ENCODE measurements around the gene SRA1.

The SRA1 gene

DNA sequence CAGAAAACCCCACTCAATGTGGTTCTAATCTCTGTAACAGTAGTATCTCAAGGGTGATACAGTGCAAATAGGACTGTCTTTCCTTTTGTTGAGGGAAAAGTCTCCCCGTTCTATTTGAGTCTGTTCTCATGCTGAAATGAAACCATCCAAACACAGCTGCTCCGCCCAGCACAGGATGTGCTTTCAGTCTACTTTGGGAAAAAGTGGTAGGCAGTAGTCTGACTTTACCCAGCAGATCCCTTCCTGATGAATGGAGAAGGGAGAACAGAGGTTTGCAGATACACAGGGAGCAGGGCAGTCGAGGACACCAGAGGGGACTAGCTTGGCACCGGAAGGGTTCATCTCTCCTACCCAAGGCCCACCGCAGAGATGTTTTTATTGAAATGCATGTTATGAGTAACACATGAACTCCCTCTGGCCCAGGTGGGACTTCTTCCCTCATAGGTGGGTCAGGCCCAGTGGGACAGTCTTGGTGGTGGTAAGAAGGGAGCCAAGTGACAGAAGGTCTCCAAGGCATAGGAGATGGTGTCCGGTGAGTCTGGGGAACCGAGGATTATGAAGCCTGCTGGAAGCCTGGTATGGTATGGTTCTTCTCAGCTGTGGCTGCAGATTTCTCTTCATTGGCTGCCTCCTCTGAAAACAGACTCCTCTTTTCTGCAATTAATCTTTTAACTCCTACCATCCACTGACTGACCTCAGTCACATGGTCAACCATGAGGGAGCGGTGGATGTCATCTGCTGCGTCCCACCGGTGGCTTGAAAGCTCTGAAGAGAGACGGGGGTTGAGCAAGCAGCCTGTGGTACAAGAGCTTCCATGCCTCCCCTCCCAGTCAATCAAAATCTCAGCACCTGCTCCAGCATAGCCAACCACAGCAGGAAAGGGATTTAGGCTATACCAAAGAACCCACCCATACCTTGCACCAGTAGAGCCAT is 6.9 kb downstream of the SRA1 start:
- no peak for DNase-seq (ENCODE audit: low read depth)

- DNase-seq (ENCODE audit: low read depth) = peak; percentile 53
Observed at GRCh38 chr5:140549237-140550144, 7.8 kb downstream of the SRA1 start.

DNA sequence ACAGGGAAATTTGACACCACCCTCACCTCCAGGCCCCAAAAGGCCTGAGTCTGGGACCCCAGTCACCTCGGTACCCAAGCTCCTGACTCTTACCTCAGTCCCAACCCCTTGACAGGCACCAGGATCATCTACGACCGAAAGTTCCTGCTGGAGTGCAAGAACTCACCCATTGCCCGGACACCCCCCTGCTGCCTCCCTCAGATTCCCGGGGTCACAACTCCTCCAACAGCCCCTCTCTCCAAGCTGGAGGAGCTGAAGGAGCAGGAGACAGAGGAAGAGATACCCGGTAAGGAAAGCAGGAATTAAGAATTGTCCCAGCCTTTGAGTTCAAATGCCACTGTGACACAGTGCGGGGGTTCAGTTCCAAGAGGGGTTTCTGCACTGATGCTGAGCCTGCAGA is 8.5 kb downstream of the SRA1 start:
- DNase-seq (ENCODE audit: low read depth) = no peak

DNA sequence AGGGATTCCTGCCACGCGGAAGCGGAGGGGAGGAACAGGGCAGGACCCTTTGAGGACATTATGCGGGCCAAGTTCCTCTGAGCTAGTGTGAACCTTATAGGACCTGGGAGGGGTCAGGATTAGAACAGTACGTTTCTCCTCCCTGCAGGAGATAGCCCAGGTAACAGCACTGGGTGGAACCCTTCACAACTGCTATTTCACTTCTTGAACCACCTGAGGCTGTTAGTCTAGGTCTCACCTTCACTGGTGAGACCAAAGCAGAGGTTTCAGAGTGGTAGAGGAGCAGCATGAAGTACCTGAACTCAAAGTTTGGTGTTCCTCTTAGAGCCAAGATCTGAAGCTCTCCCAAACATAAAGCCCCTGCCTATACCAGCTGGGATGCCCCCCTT is 9.0 kb downstream of the SRA1 start:
- DNase-seq (ENCODE audit: low read depth) = no peak

DNA sequence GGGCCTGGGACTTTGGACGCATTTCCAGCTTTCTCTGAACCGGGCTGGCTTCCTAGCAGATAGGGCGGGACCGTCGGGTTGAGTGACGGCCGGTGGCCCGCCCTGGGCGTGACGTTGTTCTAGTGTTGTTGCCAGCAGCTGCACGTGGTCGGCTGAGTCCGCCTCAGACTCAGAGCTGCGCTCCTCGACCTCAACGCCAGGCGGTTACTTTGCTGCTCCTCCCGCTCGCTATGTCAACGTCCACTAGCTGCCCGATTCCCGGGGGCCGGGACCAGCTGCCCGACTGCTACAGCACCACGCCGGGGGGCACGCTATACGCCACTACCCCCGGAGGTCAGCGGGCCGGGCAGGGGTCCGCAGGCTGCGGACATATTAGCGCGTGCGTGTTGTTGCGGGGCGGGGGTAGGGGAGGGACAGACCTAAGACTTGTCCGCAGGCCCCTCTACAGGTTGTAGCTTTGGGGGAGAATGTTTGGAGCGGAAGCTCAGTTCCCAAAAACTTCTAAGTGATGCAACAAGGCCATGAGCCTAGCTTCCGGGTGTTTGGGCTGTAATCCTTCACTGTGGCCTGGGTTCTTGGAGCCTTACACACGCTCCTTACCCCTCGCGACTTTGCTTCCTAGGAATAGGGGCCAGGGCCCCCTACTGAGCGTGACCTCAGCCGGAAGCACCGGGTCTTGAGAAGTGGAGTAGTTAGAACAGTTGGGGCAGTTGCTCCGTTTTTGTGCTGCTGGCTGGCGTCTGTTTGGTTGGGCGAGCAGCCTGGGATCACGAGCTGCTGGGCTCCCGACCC is 9.6 kb downstream of the SRA1 start, which contains the start of gene EIF4EBP3:
TSS of gene EIF4EBP3 (plus strand) at position 155 of the 792 bp plus-strand sequence. CDS start at position 231, 76 bp downstream.
- peak; percentile 92 for DNase-seq (ENCODE audit: low read depth)

GRCh38 chr5:140546851-140547507 is 10.3 kb downstream of the SRA1 start:
- DNase-seq (ENCODE audit: low read depth) = no peak

- DNase-seq (ENCODE audit: low read depth) = no peak
Observed at GRCh38 chr5:140545606-140546005, 11.7 kb downstream of the SRA1 start.

DNA sequence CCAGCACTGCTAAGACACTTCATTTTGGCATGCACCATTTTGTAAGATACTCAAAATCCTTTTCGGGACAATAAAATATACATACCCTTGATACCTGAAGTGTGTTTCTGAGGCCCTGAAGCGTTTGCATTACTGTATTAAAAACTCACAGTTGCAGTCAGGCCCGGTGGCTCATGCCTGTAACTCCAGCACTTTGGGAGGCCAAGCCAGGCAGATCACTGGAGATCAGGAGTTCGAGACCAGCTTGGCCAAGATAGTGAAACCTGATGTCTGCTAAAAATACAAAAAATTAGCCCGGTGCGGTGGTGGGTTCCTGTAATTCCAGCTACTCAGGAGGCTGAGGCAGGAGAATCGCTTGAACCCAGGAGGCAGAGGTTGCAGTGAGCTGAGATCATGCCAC is 12.3 kb downstream of the SRA1 start:
- no peak for DNase-seq (ENCODE audit: low read depth)

DNA sequence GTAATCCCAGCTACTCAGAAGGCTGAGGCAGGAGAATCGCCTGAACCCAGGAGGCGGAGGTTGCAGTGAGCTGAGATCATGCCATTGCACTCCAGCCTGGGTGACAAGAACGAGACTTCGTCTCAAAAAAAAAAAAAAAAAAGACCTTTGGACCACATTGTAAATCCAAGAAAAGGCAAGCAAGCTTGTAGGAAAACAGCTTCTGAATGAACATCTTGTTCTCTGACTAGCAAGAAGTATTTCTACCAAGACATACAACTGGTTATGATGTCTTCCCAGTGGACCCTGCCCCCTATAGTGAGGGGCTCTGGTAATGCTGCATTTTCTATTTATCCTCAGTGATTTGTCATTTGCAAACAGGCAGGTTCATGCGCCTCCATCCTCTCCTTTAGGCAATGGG is 14.3 kb downstream of the SRA1 start:
- no peak for DNase-seq (ENCODE audit: low read depth)

- no peak for DNase-seq (ENCODE audit: low read depth)
Observed at GRCh38 chr5:140540227-140540626, 17.0 kb downstream of the SRA1 start.

GRCh38 chr5:140524003-140524402 is 33.3 kb downstream of the SRA1 start:
- DNase-seq (ENCODE audit: low read depth) = no peak

DNA sequence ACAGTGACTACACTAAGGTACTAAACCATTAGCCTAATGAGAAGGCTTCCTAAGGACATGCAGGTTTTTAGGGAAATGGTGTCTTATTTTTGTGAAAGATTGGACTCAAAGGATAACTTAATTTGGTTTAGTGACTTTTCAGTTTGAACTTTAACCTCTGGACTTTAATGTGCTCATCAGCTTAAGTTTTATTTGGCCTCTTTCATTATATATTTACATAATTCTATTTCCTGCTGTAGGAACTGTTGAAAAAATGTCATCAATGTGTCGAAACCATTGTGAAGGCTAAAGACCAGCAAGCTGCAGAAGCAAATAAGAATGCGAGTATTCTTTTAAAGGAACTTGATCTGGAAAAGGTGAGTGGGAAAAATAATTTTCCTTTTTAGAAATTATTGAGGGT is 44.1 kb downstream of the SRA1 start:
- no peak for DNase-seq (ENCODE audit: low read depth)

- no peak for DNase-seq (ENCODE audit: low read depth)
Observed at GRCh38 chr5:140509898-140510297, 47.4 kb downstream of the SRA1 start.

DNA sequence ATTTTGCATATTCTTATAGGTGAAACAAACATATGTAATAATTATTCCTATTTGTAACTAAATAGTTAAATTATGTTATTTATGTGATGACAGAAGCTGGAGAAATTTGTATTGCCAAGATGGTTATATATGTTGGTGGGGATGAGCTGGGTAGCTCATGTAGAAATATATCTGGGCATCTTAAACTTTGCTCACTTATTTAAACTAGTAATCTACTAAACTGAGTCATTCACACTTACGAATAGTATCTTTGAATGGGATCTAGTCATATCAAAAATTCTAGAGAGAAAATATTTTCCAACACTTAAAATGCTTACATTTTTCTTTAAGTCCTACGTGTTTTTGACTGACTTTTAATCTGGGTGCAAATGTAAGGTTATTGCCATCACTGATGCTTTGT is 54.4 kb downstream of the SRA1 start:
- DNase-seq (ENCODE audit: low read depth) = no peak
